Measurements from ENCODE around the gene MEIS1. TPM values are rescaled to one million over a fixed set of nuclear protein-coding genes. Genes with fewer than 3 reads are reported as not detected.

MEIS1 gene
- polyA plus RNA-seq, 1 experiment = 107 TPM

DNA sequence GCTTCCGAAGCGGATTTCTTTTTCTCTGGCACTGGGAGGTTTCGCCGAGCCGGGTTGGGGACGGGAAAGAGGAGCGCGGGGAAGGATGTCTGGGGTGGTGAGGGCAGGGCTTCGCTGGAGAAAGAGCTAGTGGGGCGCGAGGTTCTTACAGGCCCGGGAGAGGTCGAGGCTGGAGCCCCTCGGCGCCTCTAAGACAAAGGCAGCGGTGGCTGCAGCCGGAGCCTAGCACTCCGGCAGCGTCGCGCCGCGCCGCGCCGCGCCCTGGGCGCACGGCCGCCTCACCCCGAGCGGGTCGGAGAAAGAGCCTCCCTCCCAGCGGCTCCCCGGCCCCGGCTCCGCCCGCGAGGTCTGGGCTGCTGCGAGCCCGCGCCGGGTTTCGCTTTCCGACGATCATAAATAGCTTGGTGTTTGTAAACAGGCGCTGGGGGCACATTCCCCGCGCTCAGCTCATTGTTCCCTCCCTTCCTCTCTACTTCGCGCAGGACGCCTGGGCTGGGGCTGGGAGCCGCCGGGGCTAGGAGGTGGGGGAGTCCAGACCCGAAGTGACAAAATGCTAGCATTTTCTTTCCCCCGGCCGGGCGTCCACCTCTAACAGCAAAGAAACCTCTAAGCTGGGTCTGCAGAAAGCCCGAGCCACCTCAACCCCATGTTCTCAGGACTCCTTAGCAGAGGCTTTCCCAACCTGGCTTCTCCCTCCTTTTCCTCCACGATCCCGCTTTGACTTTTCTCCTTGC lies 813 bp upstream of the MEIS1 start:
- ChIA-PET POLR2A (interaction anchor here (0.6 to 6.8 kb wide), 19 partner anchors 12 to 1216 kb away, joined by 3 to 113 read pairs (median 5); no protein-coding TSS in a partner anchor), CTCF (interaction anchor here (0.7 to 2.0 kb wide), 8 partner anchors 10 to 1597 kb away, joined by 3 to 8 read pairs (median 4); no protein-coding TSS in a partner anchor)
- peak overlapping the region; percentile 96 for H3K27ac ChIP-seq (ENCODE audit: low read depth, low read length)

DNA sequence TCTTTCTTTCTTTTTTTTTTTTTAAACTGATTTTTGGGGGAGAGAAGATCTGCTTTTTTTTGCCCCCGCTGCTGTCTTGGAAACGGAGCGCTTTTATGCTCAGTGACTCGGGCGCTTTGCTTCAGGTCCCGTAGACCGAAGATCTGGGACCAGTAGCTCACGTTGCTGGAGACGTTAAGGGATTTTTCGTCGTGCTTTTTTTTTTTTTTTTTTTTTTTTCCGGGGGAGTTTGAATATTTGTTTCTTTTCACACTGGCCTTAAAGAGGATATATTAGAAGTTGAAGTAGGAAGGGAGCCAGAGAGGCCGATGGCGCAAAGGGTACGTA lies 587 bp downstream of the MEIS1 start:
- POLR2A ChIA-PET = interaction anchor here (0.7 to 6.8 kb wide), 4 partner anchors 10 to 144 kb away, joined by 3 to 113 read pairs (median 16); no protein-coding TSS in a partner anchor
- peak overlapping the region; percentile 96 for H3K27ac ChIP-seq (ENCODE audit: low read depth, low read length)
- CTCF ChIA-PET = interaction anchor here (0.6 to 0.7 kb wide), 3 partner anchors 661 to 1513 kb away, joined by 3 to 4 read pairs (median 3); no protein-coding TSS in a partner anchor
- H3K9me3 ChIP-seq (ENCODE audit: control insufficient read depth, insufficient read depth, low read length) = no peaks in the 10 kb centered on the region; the same call in 1 of the 2 replicates
- no peaks in the 10 kb centered on the region for H3K27me3 ChIP-seq (ENCODE audit: control insufficient read depth, insufficient read depth, low read length)
- TF ChIP-seq, protein P1, sequence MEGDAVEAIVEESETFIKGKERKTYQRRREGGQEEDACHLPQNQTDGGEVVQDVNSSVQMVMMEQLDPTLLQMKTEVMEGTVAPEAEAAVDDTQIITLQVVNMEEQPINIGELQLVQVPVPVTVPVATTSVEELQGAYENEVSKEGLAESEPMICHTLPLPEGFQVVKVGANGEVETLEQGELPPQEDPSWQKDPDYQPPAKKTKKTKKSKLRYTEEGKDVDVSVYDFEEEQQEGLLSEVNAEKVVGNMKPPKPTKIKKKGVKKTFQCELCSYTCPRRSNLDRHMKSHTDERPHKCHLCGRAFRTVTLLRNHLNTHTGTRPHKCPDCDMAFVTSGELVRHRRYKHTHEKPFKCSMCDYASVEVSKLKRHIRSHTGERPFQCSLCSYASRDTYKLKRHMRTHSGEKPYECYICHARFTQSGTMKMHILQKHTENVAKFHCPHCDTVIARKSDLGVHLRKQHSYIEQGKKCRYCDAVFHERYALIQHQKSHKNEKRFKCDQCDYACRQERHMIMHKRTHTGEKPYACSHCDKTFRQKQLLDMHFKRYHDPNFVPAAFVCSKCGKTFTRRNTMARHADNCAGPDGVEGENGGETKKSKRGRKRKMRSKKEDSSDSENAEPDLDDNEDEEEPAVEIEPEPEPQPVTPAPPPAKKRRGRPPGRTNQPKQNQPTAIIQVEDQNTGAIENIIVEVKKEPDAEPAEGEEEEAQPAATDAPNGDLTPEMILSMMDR (IDR thresholded peaks at IDR 0.05; ENCODE audit: low read depth, low read length) = no peak
- DNase-seq (ENCODE audit: low read depth, low spot score) = no peak
- H3K4me3 ChIP-seq (ENCODE audit: low read depth, low read length) = peak overlapping the region; percentile 91

More for the DNA sequence above, 813 bp upstream of the MEIS1 start:
- TF ChIP-seq, protein P1 (IDR thresholded peaks at IDR 0.05; ENCODE audit: low read depth, low read length) = no peak
- H3K27me3 ChIP-seq (ENCODE audit: control insufficient read depth, insufficient read depth, low read length) = no peaks in the 10 kb centered on the region
- DNase-seq (ENCODE audit: low read depth, low spot score) = no peak
- H3K4me3 ChIP-seq (ENCODE audit: low read depth, low read length) = peak overlapping the region; percentile 91
- no peaks in the 10 kb centered on the region; the same call in 1 of the 2 replicates for H3K9me3 ChIP-seq (ENCODE audit: control insufficient read depth, insufficient read depth, low read length)

DNA sequence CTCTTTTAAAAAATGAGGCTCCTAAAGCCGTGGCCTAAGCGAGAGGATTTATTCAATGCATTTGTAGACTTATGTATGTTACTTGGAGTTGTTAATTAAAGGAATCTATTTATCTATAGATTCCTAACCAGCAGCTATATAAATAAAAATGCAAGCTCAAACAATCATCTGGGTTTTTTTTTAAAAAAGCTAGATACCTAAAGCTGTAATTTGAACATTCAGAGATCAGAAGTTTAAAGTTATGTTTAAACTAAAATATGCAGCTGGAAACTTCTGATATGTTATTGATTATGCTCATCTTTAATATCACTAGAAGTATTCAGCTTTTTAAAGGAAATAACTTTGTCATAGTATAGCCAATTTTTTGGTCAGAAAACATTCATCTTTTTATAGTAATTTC lies 1.0 kb downstream of the MEIS1 start:
- POLR2A ChIA-PET = interaction anchor here (0.7 to 6.8 kb wide), 4 partner anchors 10 to 143 kb away, joined by 3 to 113 read pairs (median 16); no protein-coding TSS in a partner anchor

DNA sequence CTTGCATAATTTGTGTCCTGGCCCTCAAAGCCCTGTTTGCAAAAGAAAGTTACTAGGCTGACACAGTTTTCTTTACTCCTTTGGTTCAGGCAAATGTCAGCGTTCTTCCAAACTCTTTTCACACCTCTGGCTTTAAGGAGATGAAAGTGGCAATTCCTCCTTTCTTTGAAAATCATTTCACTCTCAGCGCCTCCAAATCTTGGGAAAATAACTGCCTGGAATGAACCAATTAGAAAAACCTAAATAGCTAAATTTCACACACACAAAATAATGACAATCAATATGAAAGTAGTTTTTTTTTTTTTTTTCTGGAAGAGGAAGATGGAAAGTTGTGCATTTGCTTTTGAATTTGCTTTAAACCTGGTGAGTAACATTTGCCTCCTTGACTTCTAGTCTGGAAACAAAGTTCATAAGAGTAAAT lies 1.7 kb downstream of the MEIS1 start:
- peak overlapping the region; percentile 91 for H3K4me3 ChIP-seq (ENCODE audit: low read depth, low read length)
- no peaks in the 10 kb centered on the region; the same call in 1 of the 2 replicates for H3K9me3 ChIP-seq (ENCODE audit: control insufficient read depth, insufficient read depth, low read length)
- ChIA-PET POLR2A (interaction anchor here (0.7 to 6.8 kb wide), 3 partner anchors 9 to 369 kb away, joined by 4 to 113 read pairs (median 5); no protein-coding TSS in a partner anchor), CTCF (interaction anchor here (0.6 kb wide), 1 partner anchor 8 kb away, joined by 3 read pairs; no protein-coding TSS in a partner anchor)
- H3K27me3 ChIP-seq (ENCODE audit: control insufficient read depth, insufficient read depth, low read length) = no peaks in the 10 kb centered on the region
- no peak for DNase-seq (ENCODE audit: low read depth, low spot score)
- peak overlapping the region; percentile 95 for H3K27ac ChIP-seq (ENCODE audit: low read depth, low read length)
- TF ChIP-seq, protein P1 (IDR thresholded peaks at IDR 0.05; ENCODE audit: low read depth, low read length) = no peak

More for the DNA sequence above, 1.0 kb downstream of the MEIS1 start:
- CTCF ChIA-PET = interaction anchor here (0.7 kb wide), 1 partner anchor 1512 kb away, joined by 3 read pairs; no protein-coding TSS in a partner anchor
- Histone ChIP-seq H3K27me3 (ENCODE audit: control insufficient read depth, insufficient read depth, low read length) (no peaks in the 10 kb centered on the region), H3K4me3 (ENCODE audit: low read depth, low read length) (peak overlapping the region; percentile 91), H3K9me3 (ENCODE audit: control insufficient read depth, insufficient read depth, low read length) (no peaks in the 10 kb centered on the region; the same call in 1 of the 2 replicates), H3K27ac (ENCODE audit: low read depth, low read length) (peak overlapping the region; percentile 96)
- no peak for DNase-seq (ENCODE audit: low read depth, low spot score)
- TF ChIP-seq, protein P1 (IDR thresholded peaks at IDR 0.05; ENCODE audit: low read depth, low read length) = no peak
